GM23338 (cell line): ENCODE measurements around the gene MAPKBP1. TPM values are rescaled to one million over a fixed set of nuclear protein-coding genes. Genes with fewer than 3 reads are reported as not detected.

Experiments used
- ATAC-seq: fragments of 200-7000 bp; cut with Tn5 transposase; 3 replicates; pipeline ENCODE4 v1.9.1; 2020
- DNase-seq: peaks from one replicate; pipeline ENCODE4 v3.0.0-alpha.2; 2015; ENCODE audit warnings: low spot score
- H2AFZ ChIP-seq: fragments of 200-600 bp; sonication (generic); 2 replicates; pipeline ENCODE4 v1.8.0; 2016; ENCODE audit warnings: antibody characterized with exemption, mild to moderate bottlenecking, moderate library complexity
- H3F3A ChIP-seq: fragments of 200-600 bp; sonication (generic); replicated peaks from 2 replicates; pipeline ENCODE4 v1.8.0; 2017; ENCODE audit warnings: antibody characterized with exemption, mixed run types, low read depth
- H3K27ac ChIP-seq: fragments of 200-600 bp; sonication (generic); 2 replicates; pipeline ENCODE4 v1.6.1; 2016; ENCODE audit warnings: low read depth
- H3K27me3 ChIP-seq: fragments of 200-600 bp; sonication (generic); 2 replicates; pipeline ENCODE4 v1.8.0; 2016; ENCODE audit warnings: mild to moderate bottlenecking, mixed run types, moderate library complexity; ENCODE audit not compliant: insufficient read depth
- H3K36me3 ChIP-seq: fragments of 200-600 bp; sonication (generic); 2 replicates; pipeline ENCODE4 v1.8.0; 2016; ENCODE audit warnings: mild to moderate bottlenecking; ENCODE audit not compliant: insufficient read depth
- H3K4me1 ChIP-seq: fragments of 200-600 bp; sonication (generic); 2 replicates; pipeline ENCODE4 v1.8.0; 2016; ENCODE audit warnings: mild to moderate bottlenecking, moderate library complexity; ENCODE audit not compliant: insufficient read depth
- H3K4me2 ChIP-seq: fragments of 200-600 bp; sonication (generic); 2 replicates; pipeline ENCODE4 v1.7.1; 2017; ENCODE audit warnings: mixed run types
- H3K4me3 ChIP-seq: fragments of 200-600 bp; sonication (generic); 2 replicates; pipeline ENCODE4 v1.6.1; 2016; ENCODE audit warnings: mixed run types
- H3K79me2 ChIP-seq: fragments of 200-600 bp; sonication (generic); replicated peaks from 2 replicates; pipeline ENCODE4 v1.8.0; 2017; ENCODE audit warnings: mild to moderate bottlenecking; ENCODE audit not compliant: insufficient read depth
- H3K9me2 ChIP-seq: fragments of 200-600 bp; sonication (generic); 2 replicates; pipeline ENCODE4 v1.8.0; 2017; ENCODE audit not compliant: insufficient read depth
- H4K20me1 ChIP-seq: fragments of 200-600 bp; sonication (generic); replicated peaks from 2 replicates; pipeline ENCODE4 v1.8.0; 2017; ENCODE audit warnings: mild to moderate bottlenecking; ENCODE audit not compliant: insufficient read depth
- H3K27ac Mint-ChIP-seq: 2 replicates; pipeline ENCODE4 v1.8.0; 2020; ENCODE audit warnings: inconsistent platforms, mild to moderate bottlenecking, moderate library complexity, mixed read lengths
- H3K27me3 Mint-ChIP-seq: 3 replicates; pipeline ENCODE4 v1.8.0; 2022; ENCODE audit warnings: low read depth, mild to moderate bottlenecking, moderate library complexity, mixed read lengths, inconsistent platforms; ENCODE audit not compliant: insufficient read depth, poor library complexity
- H3K36me3 Mint-ChIP-seq: 3 replicates; pipeline ENCODE4 v1.8.0; 2021; ENCODE audit warnings: low read depth, mild to moderate bottlenecking, inconsistent platforms, moderate library complexity, mixed read lengths
- H3K4me1 Mint-ChIP-seq: 3 replicates; pipeline ENCODE4 v1.8.0; 2020; ENCODE audit warnings: mild to moderate bottlenecking, inconsistent platforms, mixed read lengths
- H3K4me3 Mint-ChIP-seq: 3 replicates; pipeline ENCODE4 v1.8.0; 2021; ENCODE audit warnings: moderate library complexity, mild to moderate bottlenecking, inconsistent platforms, mixed read lengths
- H3K9me3 Mint-ChIP-seq: 3 replicates; pipeline ENCODE4 v1.8.0; 2020; ENCODE audit warnings: moderate library complexity, mild to moderate bottlenecking, inconsistent platforms, mixed read lengths
- CREB1 ChIP-seq: fragments of 250-450 bp; sonication (Bioruptor Pico); IDR thresholded peaks from 2 replicates; pipeline ENCODE4 v1.5.0; 2020; ENCODE audit warnings: low read depth, mild to moderate bottlenecking, moderate library complexity
- EZH2 ChIP-seq: fragments of 200-600 bp; sonication (generic); IDR thresholded peaks from one replicate; pipeline ENCODE4 v1.8.0; 2017; ENCODE audit warnings: antibody characterized with exemption, mild to moderate bottlenecking, low read depth; ENCODE audit not compliant: unreplicated experiment
- EZH2phosphoT487 ChIP-seq: fragments of 200-600 bp; sonication (generic); IDR thresholded peaks from one replicate; pipeline ENCODE4 v1.8.1; 2018; ENCODE audit warnings: antibody characterized with exemption; ENCODE audit not compliant: unreplicated experiment
- JUNB ChIP-seq: IDR thresholded peaks from one replicate; pipeline ENCODE4 v1.6.1; 2016; ENCODE audit warnings: antibody characterized with exemption; ENCODE audit not compliant: unreplicated experiment
- NANOG ChIP-seq: IDR thresholded peaks from 2 replicates; pipeline ENCODE4 v1.6.1; 2016; ENCODE audit warnings: antibody characterized with exemption, borderline replicate concordance
- POLR2AphosphoS5 ChIP-seq: IDR thresholded peaks from 2 replicates; pipeline ENCODE4 v1.6.1; 2016; ENCODE audit warnings: antibody characterized with exemption, low read depth
- ZNF114 ChIP-seq: fragments of 250-450 bp; sonication (Bioruptor Pico); IDR thresholded peaks from 2 replicates; pipeline ENCODE4 v1.5.0; 2020; ENCODE audit warnings: mild to moderate bottlenecking, moderate library complexity
- ZNF331 ChIP-seq: fragments of 250-450 bp; sonication (Bioruptor Pico); IDR thresholded peaks from 2 replicates; pipeline ENCODE4 v1.5.0; 2020; ENCODE audit warnings: low read depth, mild to moderate bottlenecking, moderate library complexity
- polyA plus RNA-seq: library from polyadenylated mRNA; unstranded; fragments of >200 nt; fragmentation: Nextera tagmentation; extraction: Ambion mirVana; gene quantifications from 2 replicates; pipeline ENCODE4 v1.2.1, GENCODE V29; 2016
- total RNA-seq: library from RNA; depleted of rRNA; stranded (reverse); fragments of >200 nt; shearing (Covaris generic); gene quantifications from 2 replicates; pipeline ENCODE4 v1.2.3, GENCODE V29; 2014
- TF ChIP-seq, protein P1 (sequence below): fragments of 250-450 bp; sonication (Bioruptor Pico); IDR thresholded peaks from 2 replicates; pipeline ENCODE4 v1.5.0; 2020; ENCODE audit warnings: mild to moderate bottlenecking, moderate library complexity
- TF ChIP-seq, protein P2 (sequence below), 2 experiments: fragments of 200-600 bp in 1 of 2; sonication (generic) in 1 of 2; conservative IDR thresholded peaks; 2 replicates each; pipeline versions ENCODE4 v1.5.1 to v1.6.1; 2016 to 2017; ENCODE audit warnings: antibody characterized with exemption in 2 of 2, low read depth in 2 of 2, mild to moderate bottlenecking in 2 of 2, moderate library complexity in 1 of 2
- TF ChIP-seq, protein P3 (sequence below): IDR thresholded peaks from 2 replicates; pipeline ENCODE4 v1.6.1; 2016; ENCODE audit warnings: antibody characterized with exemption

The MAPKBP1 gene
- total and polyA plus RNA-seq, 2 experiments from 2014 or later, result 1.9 to 8.9 TPM

DNA sequence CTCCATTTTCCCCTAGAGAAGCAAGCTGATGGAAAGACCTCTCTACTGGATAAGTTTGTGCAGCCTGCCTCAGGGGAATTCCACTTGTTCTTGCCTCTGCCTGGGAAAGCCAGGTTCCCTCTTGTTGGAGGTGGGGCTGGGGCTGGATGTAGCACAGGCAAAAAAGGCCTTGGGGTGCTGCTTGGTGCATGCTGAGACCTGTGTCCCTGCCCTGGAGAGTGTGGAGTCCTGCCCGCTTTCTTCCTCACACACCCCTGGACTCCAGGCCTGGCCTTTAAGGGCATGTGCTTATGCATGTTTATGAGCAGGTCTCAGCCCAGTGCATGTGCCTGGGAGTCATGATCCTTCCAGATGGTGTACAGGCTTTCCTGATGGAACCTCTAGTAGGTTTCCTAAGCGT lies 30.1 kb downstream of the MAPKBP1 start (continued):
- TF ChIP-seq, protein P1, sequence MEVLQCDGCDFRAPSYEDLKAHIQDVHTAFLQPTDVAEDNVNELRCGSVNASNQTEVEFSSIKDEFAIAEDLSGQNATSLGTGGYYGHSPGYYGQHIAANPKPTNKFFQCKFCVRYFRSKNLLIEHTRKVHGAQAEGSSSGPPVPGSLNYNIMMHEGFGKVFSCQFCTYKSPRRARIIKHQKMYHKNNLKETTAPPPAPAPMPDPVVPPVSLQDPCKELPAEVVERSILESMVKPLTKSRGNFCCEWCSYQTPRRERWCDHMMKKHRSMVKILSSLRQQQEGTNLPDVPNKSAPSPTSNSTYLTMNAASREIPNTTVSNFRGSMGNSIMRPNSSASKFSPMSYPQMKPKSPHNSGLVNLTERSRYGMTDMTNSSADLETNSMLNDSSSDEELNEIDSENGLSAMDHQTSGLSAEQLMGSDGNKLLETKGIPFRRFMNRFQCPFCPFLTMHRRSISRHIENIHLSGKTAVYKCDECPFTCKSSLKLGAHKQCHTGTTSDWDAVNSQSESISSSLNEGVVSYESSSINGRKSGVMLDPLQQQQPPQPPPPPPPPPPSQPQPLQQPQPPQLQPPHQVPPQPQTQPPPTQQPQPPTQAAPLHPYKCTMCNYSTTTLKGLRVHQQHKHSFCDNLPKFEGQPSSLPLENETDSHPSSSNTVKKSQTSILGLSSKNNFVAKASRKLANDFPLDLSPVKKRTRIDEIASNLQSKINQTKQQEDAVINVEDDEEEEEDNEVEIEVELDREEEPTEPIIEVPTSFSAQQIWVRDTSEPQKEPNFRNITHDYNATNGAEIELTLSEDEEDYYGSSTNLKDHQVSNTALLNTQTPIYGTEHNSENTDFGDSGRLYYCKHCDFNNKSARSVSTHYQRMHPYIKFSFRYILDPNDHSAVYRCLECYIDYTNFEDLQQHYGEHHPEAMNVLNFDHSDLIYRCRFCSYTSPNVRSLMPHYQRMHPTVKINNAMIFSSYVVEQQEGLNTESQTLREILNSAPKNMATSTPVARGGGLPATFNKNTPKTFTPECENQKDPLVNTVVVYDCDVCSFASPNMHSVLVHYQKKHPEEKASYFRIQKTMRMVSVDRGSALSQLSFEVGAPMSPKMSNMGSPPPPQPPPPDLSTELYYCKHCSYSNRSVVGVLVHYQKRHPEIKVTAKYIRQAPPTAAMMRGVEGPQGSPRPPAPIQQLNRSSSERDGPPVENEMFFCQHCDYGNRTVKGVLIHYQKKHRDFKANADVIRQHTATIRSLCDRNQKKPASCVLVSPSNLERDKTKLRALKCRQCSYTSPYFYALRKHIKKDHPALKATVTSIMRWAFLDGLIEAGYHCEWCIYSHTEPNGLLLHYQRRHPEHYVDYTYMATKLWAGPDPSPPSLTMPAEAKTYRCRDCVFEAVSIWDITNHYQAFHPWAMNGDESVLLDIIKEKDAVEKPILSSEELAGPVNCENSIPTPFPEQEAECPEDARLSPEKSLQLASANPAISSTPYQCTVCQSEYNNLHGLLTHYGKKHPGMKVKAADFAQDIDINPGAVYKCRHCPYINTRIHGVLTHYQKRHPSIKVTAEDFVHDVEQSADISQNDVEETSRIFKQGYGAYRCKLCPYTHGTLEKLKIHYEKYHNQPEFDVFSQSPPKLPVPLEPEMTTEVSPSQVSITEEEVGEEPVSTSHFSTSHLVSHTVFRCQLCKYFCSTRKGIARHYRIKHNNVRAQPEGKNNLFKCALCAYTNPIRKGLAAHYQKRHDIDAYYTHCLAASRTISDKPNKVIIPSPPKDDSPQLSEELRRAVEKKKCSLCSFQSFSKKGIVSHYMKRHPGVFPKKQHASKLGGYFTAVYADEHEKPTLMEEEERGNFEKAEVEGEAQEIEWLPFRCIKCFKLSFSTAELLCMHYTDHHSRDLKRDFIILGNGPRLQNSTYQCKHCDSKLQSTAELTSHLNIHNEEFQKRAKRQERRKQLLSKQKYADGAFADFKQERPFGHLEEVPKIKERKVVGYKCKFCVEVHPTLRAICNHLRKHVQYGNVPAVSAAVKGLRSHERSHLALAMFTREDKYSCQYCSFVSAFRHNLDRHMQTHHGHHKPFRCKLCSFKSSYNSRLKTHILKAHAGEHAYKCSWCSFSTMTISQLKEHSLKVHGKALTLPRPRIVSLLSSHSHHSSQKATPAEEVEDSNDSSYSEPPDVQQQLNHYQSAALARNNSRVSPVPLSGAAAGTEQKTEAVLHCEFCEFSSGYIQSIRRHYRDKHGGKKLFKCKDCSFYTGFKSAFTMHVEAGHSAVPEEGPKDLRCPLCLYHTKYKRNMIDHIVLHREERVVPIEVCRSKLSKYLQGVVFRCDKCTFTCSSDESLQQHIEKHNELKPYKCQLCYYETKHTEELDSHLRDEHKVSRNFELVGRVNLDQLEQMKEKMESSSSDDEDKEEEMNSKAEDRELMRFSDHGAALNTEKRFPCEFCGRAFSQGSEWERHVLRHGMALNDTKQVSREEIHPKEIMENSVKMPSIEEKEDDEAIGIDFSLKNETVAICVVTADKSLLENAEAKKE (CRISPR knock-in tag), result no peak
- no peak for TF ChIP-seq POLR2AphosphoS5
- no peak for TF ChIP-seq ZNF331 (CRISPR knock-in tag)
- no peak for TF ChIP-seq EZH2
- TF ChIP-seq EZH2phosphoT487, result no peak
- TF ChIP-seq NANOG, result no peak
- TF ChIP-seq JUNB, result no peak

DNA sequence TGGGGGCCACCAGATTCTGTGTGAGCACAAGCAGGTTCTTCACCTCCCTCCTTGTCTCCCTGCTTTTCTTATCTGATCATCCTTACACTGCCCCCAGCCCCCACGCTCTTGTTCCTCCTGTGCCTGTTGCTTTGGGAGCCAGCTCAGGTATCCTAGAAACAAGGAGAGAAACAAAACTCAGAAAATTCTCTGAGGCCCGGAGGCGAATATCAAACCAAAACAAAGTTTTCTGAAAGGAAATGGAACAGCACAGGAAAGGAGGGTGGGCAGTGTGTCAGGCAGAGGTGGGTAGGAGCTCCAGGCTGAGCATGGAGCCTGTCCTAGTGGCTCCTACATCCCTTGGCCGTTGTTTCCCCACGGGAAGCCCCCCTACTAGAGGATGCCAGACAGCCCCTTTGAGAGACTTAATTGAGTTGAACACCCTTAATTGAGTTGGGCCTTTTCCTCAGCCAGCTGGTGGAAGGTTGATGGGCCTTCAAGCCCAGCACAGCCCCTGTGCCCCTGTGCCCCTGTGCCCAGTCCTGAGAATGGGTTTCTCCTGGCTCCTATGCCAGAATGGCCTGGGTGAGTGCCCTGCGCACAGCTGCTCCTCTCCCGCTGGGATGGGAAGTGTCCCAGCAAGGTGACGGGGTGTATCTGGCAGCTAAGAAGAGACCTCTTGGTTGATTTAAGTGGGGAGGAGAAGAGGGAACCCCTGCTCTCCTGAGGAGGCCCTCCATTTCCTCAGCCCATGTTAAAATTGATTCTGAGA lies 30.8 kb downstream of the MAPKBP1 start:
- H3K4me1 Mint-ChIP-seq, result peaks cover 6% of the 10 kb centered on the region
- H4K20me1 ChIP-seq, result no peaks in the 10 kb centered on the region; the same call in 1 of the 2 replicates
- H3K36me3 Mint-ChIP-seq, result no peaks in the 10 kb centered on the region
- no peaks in the 10 kb centered on the region for H3F3A ChIP-seq
- H3K27me3 Mint-ChIP-seq, result peaks cover 4% of the 10 kb centered on the region
- no peaks in the 10 kb centered on the region for H3K79me2 ChIP-seq
- no peaks in the 10 kb centered on the region; the same call in 2 of the 3 replicates for H3K9me3 Mint-ChIP-seq
- no peak overlapping the region for H3K27ac ChIP-seq
- H3K27me3 ChIP-seq, result no peaks in the 10 kb centered on the region
- H3K36me3 ChIP-seq, result no peaks in the 10 kb centered on the region
- no peak overlapping the region for H3K4me3 Mint-ChIP-seq
- no peak overlapping the region for H3K4me2 ChIP-seq
- ATAC-seq (no peak), DNase-seq (no peak)
- H3K4me1 ChIP-seq, result no peaks in the 10 kb centered on the region
- H2AFZ ChIP-seq, result no peak overlapping the region
- H3K9me2 ChIP-seq, result no peaks in the 10 kb centered on the region
- no peak overlapping the region for H3K4me3 ChIP-seq
- no peak overlapping the region; the same call in 1 of the 2 replicates for H3K27ac Mint-ChIP-seq
- TF ChIP-seq, protein P2, sequence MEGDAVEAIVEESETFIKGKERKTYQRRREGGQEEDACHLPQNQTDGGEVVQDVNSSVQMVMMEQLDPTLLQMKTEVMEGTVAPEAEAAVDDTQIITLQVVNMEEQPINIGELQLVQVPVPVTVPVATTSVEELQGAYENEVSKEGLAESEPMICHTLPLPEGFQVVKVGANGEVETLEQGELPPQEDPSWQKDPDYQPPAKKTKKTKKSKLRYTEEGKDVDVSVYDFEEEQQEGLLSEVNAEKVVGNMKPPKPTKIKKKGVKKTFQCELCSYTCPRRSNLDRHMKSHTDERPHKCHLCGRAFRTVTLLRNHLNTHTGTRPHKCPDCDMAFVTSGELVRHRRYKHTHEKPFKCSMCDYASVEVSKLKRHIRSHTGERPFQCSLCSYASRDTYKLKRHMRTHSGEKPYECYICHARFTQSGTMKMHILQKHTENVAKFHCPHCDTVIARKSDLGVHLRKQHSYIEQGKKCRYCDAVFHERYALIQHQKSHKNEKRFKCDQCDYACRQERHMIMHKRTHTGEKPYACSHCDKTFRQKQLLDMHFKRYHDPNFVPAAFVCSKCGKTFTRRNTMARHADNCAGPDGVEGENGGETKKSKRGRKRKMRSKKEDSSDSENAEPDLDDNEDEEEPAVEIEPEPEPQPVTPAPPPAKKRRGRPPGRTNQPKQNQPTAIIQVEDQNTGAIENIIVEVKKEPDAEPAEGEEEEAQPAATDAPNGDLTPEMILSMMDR (conservative IDR thresholded peaks at IDR 0.05; ENCODE audit: low read depth in 2 of 2), result no peak
- TF ChIP-seq NANOG (no peak), EZH2phosphoT487 (no peak), CREB1 (CRISPR knock-in tag) (no peak), ZNF114 (CRISPR knock-in tag) (no peak), POLR2AphosphoS5 (no peak), JUNB (no peak)
- TF ChIP-seq, protein P3, sequence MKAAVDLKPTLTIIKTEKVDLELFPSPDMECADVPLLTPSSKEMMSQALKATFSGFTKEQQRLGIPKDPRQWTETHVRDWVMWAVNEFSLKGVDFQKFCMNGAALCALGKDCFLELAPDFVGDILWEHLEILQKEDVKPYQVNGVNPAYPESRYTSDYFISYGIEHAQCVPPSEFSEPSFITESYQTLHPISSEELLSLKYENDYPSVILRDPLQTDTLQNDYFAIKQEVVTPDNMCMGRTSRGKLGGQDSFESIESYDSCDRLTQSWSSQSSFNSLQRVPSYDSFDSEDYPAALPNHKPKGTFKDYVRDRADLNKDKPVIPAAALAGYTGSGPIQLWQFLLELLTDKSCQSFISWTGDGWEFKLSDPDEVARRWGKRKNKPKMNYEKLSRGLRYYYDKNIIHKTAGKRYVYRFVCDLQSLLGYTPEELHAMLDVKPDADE, result no peak
